GM18873 (cell line): ENCODE data around the gene DDX23.

Source experiments
- ATAC-seq: cut with Tn5 transposase; IDR thresholded peaks from one replicate; pipeline ENCODE4 v1.9.1; 2021; ENCODE audit warnings: mild to moderate bottlenecking, moderate library complexity, moderate number of reproducible peaks; ENCODE audit not compliant: unreplicated experiment, low FRiP score

The DDX23 gene

DNA sequence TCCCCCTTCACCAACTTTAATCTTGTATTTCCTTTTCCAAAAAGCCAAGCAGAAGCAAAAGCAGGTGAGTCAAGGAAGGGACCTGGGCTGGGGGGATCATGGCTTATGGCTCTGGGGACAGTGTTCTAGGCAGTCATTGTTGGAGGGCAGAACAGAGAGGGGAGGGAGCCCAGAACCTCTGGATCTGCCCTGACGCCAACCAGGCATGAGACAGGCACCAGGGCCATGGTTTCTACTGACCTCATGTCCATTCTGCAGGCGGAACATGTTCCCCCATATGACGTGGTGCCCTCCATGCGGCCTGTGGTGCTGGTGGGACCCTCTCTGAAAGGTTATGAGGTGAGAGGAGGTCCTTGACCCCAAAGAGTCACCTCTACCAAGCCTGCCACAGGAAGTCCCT is 27.1 kb downstream of the DDX23 start:
- ATAC-seq = no peak

DNA sequence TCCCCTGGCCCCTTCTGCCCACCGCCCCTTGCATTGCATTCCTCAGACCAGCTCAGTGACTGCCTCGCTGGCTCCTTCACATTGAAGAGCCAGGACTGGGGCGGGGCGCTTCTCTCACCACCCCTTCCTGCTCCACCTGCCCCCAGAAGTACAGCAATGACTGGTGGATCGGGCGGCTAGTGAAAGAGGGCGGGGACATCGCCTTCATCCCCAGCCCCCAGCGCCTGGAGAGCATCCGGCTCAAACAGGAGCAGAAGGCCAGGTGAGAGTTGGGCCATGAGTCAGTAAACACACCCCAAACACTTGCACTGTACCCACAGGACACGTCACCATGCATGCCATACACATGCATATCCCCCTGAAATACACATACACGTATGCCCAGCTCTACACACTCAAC is 27.9 kb downstream of the DDX23 start:
- no peak for ATAC-seq

DNA sequence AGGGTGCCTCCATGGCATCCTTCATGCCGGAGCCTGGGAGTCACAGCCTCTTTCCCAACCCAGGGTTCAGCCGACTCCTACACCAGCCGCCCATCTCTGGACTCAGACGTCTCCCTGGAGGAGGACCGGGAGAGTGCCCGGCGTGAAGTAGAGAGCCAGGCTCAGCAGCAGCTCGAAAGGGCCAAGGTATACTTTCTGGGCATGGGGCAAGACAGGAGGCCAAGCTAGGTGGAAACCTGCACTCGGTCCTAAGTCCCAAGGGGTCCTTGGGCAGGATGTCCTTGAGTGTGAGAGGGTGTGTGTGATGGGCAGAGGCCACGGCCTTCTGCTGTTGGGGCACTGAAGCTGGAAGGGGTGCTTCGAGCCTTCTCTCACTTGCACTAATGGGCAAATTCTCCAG is 28.7 kb downstream of the DDX23 start:
- no peak for ATAC-seq

GRCh38 chr12:48822711-48823110 is 29.3 kb downstream of the DDX23 start:
- no peak for ATAC-seq

GRCh38 chr12:48822139-48822538 is 29.8 kb downstream of the DDX23 start:
- ATAC-seq = no peak

- no peak for ATAC-seq
Observed at GRCh38 chr12:48819986-48820725, 31.8 kb downstream of the DDX23 start.

- no peak for ATAC-seq
Observed at GRCh38 chr12:48818831-48819590, 33.0 kb downstream of the DDX23 start.

- no peak for ATAC-seq
Observed at GRCh38 chr12:48817873-48818830, 33.8 kb downstream of the DDX23 start, which contains the start of gene CACNB3. CACNB3 (plus strand) TSS chr12:48818496; CDS start chr12:48818930, 434 bp downstream.

GRCh38 chr12:48816143-48816854 is 35.7 kb downstream of the DDX23 start:
- ATAC-seq = no peak

DNA sequence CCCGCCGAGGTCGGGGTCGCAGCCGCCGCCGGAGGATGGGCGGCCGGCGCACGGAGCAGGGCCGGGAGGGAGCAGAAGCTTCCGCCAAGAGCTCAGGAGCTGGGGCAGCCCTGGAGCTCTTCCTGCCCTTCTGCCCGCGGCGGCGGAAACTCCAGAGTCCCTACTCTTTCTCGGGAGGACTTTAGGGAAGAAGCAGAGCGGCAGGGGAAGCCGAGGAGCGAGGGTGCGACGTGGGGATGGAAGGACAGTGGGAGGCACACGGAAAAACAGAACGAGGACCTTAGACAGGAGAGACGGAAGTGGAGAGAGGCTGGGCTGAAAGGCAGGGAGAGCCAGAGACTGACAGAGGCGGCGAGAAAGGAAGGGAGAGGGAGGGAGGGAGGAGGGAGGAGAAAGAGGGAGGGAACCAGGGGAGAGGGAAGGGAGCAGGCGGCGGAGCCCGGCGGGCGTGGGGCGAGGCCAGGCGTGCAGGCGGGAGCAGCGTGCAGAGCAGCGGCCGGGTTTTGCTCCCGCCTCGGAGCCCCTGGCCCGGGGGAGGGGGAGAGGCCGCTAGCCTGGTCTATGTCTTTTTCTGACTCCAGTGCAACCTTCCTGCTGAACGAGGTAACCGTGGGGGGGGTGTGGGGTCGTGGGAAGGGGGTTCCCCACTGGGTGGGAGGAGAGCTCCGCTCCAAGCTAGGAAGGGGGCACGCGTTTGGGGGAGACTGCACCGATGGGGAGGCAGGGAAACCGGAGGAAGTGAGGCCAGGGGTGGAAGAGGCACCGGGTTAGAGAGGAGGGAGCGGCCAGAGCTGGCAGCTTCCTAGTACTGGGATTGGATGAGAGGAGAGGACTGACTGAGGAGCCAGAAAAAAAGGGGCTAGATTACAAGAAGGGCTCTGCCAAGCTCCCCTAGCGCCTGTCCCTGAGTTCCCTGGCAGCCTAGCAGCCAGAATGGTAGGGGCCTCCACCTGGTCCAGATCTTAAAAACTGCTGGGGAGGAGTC is 36.5 kb downstream of the DDX23 start:
- ATAC-seq = no peak

GRCh38 chr12:48814262-48815125 is 37.5 kb downstream of the DDX23 start:
- no peak for ATAC-seq

- no peak for ATAC-seq
Observed at GRCh38 chr12:48813465-48814261, 38.3 kb downstream of the DDX23 start.

DNA sequence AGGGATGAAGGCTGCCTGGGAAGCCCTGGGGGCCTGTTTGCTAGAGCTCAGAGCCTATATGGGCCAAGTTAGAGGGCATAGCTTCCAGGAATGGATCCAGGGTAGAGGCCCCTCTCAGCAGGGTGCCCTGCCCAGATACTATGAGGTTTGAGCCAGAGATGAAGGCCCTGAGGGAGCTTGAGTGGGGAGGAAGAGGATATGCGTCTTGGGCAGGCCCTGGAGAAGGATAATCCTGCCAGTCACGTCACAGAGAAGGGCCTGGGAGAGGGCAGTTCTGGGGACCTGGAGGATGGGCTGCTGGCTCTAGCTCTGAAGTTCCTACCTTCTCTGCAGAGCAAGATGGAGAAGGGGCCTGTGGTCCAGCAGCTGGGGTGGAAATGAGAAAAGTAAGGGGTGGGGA is 39.6 kb downstream of the DDX23 start:
- ATAC-seq = no peak

DNA sequence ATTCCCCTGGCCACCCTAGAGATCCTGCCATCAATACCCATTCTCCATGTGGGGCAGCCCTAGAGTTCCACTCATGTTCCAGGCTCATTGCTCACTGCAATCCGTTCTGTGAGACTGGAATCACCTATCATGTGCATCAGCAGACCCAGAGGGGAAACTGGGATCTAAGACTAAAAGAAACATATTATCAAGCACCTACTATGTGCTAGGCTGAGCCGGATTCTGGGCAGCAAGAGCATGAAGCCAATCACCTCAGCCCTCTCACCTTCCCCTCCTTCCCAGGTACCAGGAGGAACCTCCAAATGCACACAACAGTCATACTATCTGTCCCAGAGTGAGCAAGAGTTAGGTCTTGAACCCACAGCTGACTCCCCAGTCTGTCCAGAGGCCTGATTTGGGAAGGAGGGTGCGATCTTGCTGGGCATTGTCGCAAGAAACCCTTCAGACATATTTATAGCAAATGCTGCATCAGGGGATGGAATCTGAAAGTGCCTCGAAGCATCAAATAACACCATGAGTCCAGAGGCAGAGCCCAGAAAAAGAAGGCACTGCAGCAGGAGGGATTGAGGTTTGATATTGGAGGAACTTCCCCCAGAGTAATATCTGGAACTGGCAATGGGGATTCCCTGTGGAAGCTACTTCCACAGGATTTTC is 40.4 kb downstream of the DDX23 start:
- ATAC-seq = no peak

DNA sequence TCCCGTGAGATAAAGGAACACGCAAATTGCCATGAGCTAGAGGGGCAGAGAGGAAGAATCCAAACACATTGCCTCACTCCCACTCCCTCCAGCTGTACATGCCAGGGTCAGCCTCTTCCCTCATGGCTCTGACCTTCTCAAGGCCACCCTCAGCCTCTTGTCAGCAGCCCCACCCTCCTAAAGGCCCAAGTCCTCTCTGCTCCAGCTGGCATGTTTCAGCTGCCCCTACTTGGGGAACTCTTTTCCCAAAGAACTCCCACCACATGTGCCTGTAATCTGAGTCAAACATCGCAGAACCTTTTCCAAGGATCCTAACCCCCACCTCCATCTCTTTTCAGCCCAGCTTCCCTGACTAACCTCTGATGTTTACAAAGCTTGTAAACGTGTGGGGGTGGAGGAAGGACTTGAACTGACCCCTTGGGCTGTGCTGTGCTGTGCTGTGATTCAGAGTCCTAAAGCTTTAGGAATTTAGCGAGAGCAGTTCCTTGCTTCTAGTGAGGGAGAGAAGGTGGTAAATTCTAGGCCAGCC is 41.0 kb downstream of the DDX23 start:
- ATAC-seq = no peak

DNA sequence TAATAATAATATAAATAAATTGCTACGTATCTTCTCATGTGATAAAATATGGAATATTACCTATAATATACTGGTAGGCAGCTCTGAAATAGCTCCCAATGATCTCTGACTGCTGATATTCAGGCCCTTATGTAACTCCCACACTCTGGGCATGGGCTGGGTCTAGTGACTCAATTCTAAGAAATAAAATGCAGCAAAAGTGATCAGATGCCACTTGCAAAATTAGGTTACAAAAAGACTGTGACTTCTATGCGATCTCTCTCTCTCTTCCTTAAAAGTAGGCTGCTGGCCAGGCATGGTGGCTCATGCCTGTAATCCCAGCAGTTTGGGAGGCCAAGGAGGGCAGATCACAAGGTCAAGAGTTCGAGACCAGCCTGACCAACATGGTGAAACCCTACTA is 44.0 kb downstream of the DDX23 start:
- ATAC-seq = no peak

GRCh38 chr12:48803675-48804074 is 48.3 kb downstream of the DDX23 start:
- ATAC-seq = no peak
